GM12891 (cell line): ENCODE measurements around the gene SLC7A10.

Source experiments
- PAX5 ChIP-seq: IDR thresholded peaks from 2 replicates; pipeline ENCODE4 v1.6.1; 2011; ENCODE audit warnings: low read length, moderate library complexity, mild to moderate bottlenecking; ENCODE audit not compliant: insufficient read depth, severe bottlenecking
- POLR2A ChIP-seq: IDR thresholded peaks from 2 replicates; pipeline ENCODE4 v1.6.1; 2011; ENCODE audit warnings: low read depth, low read length, control low read depth
- POLR2AphosphoS5 ChIP-seq: IDR thresholded peaks from 2 replicates; pipeline ENCODE4 v1.6.1; 2011; ENCODE audit warnings: low read depth, low read length, control low read depth

DNA sequence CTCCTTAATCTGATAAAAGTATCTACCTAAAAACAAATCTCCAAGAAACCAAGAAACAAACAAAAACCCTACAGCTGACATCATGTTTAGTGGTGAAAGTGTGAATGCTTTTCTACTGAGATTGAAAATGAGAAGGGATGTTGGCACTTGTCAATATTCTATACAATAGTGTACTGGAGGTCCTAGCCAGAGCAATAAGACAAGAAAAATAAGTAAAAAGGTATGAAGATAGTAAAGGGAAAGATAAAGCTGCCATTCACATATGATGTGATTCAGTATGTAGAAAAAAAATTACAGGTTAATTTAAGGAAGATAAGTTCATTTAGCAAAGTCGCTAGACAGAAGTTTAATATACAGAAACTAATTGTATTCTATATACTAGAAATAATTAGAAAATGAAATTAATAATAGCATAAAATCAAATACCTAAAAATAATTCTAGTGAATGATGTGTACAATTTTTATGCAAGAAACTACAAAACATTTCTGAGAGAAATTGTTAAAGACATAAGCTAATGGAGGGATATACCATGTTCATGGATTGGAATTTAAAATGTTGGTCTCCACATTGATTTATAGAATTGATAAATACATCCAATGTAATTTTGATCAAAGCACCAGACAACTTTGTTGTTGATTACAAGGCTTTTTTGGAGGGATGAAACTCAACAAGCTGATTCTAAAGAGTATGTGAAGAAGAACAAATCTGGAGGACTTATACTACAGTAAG is 2.4 kb upstream of the SLC7A10 start:
- TF ChIP-seq POLR2A (no peak), POLR2AphosphoS5 (no peak), PAX5 (no peak)
